ENCODE results near the gene TMEM219.
"Not testable (repeated sequence)": the region's sequence is repeated elsewhere in the genome, so short reads cannot be mapped to it uniquely, and the experiment has no call there.

- TF ChIP-seq EZH2 (IDR thresholded peaks at IDR 0.05; ENCODE audit: borderline replicate concordance, control insufficient read depth, low read depth, low read length); STAT1 (conservative IDR thresholded peaks at IDR 0.05); CHD2 (IDR thresholded peaks at IDR 0.05; ENCODE audit: borderline replicate concordance, low read depth, low read length); POLR2A (IDR thresholded peaks at IDR 0.05; ENCODE audit: low read depth, low read length); MAX (IDR thresholded peaks at IDR 0.05; ENCODE audit: low read depth, low read length); CHD1 (IDR thresholded peaks at IDR 0.05; ENCODE audit: low read depth, low read length): not testable (repeated sequence)
These were observed 30.1 kb upstream of the TMEM219 start for GRCh38 chr16:29931750-29932149.

Measured in GM12878 (cell line).